HG03039 (cell line): ENCODE data around the gene DCDC2C.
A peak's percentile ranks its signal among the peaks of the same experiment; 100 is the strongest.

Source experiments
- ATAC-seq: cut with Tn5 transposase; IDR thresholded peaks from one replicate; pipeline ENCODE4 v1.9.1; 2021; ENCODE audit warnings: mild to moderate bottlenecking, moderate library complexity; ENCODE audit not compliant: unreplicated experiment

The DCDC2C gene

DNA sequence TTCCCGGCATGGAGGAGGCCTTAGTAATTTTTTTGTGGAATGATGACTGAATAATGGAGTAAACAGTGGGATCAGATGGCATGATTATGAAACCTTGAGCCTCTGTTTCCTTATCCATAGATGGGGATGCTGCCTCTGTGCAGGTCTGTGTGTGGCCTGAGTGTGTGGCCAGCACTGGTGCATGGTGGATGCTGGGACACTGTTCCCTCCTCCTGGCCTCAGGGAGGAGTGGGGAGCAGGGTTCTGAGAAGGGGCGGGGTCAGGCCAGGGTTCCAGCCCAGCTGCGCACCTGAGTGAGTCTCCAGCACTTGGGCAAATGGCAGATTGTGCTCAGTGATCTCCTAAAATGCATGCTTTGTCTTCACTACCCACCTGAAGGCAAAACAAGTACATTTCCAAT is 66.4 kb downstream of the DCDC2C start:
- ATAC-seq, result no peak

DNA sequence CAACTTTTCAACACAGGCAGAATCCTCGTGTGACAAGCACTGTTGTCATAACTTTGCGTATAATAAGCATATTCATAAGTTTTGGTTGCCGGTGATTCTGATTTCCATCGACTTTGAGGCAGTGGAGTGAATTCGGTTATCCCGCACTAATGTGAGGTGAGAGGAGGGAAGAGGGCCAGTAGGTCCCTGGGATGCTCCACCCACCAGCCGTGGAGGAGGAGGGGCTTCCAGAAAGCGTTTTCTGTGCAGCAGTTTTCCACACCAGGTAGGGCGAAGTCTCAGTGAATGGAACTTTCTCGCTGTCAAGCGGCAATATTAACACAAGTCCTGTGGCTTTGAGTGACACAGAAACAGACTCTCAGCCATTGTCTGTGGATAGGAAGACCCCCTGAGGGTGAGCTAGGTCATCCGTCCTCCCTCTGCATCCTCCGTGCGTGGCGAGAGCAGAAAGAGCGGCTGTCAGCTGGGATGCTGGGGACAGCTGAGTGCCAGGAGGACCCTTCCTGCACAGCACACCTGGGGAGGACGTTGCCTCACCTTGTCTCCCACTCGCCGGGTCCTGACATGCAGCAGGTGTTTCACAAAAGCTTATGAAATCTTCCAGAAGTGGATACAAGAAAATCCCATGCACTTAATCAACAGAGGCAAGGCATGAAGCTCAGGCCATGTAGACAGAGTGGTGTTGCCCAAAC is 67.5 kb downstream of the DCDC2C start:
- no peak for ATAC-seq

DNA sequence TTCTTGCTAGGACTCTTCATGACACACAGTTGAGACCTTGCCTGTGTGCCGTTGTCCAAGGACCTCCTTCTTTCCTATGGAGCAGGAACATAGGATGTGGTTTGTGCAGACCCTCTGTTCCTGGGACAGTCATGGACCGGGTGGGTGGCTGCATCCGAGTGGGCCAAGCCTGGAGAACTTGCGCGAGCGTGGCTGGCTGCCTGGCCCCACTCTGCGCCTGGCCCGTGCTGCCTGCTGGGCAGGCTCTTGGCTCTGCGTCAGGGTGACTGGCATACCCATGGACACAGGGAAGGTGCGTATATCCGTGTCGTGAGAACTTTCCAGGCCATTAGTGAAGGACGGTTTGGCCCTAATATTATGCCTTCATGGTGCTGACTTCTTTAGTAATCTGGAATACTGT is 68.2 kb downstream of the DCDC2C start:
- ATAC-seq, result no peak

DNA sequence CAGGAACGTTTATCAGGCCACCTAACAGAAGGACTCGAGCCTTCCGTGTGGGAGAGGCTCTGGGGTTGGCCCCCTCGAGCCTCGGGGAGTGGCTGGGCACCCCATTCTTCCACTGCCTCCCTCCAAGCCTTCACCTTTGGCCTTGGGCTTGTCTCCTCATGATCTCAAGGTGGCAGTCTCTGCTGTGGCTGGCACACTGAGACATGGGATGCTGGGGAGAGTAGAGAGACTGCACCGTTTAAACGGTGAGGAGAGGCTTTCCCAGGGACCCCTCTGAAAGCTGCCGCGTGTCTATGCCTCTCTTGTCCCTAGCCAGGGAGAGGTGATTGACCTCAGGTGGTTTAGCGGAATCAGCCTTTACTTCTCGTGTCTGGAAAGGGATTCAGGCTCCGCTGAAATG is 71.0 kb downstream of the DCDC2C start:
- no peak for ATAC-seq

DNA sequence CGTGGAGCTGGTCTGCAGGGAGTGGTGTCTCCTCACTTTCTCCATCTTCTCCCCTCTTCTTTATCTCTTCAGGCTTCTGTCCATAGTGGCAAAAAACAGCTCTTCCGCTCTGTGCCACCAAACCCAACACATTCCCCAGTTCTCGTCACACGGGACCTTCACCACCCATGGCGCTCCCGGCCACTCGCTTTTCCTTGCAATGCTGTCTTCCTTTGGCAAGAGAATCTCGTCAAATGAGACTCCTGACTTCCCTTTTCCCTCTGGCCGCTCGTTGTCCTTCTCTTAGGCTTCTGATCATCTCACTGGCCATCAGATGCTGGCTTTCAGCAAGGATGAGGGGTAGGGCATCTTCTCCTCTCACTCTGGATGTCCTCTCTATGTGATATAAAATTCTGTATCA is 72.9 kb downstream of the DCDC2C start:
- no peak for ATAC-seq

DNA sequence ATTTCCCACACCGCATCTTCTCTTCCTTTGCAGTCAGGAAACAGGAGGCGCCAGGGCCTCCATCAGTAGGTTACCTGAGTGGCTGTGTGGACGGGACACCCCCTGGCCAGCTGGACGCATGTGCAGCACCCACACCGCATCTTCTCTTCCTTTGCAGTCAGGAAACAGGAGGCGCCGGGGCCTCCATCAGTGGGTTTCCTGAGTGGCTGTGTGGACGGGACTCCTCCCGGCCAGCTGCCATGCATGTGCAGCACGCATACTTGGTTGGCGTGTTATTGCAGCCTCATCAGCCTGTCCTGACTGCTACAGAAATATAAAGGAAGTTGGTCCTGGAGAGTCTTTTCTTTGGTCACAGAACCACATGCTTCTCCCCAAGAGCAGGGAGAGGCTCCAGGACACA is 74.6 kb downstream of the DCDC2C start:
- ATAC-seq, result no peak

DNA sequence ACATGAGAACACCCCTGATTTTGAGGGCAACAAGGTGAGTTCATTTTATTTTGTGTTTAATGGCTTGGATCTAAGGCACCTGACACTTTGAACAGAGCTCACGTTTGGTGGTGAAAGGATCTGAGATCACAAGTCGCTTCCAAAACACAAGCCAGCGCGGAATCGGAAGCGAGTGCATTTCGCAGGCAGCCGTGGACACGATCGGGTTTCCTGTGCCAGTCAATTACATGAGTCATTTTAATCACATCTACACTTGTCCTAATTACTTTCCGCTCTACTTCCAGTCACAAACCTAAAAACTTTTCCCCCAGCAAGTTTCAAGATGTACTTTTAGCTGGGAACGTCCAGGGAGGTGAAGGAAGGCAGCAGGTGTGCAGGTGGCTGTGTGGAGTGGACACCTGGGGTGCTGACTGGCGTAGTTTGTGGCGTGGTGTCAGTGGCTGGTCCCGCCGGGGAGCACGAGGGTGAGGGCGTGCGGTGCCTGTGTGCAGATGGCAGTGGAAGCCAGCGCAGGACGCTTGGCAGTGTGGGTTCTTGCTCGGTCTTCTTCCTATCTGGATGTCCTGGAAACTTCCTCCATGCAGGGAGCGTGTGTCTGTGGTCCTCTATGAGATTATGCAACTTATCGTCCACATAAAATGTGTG is 75.6 kb downstream of the DCDC2C start:
- no peak for ATAC-seq

DNA sequence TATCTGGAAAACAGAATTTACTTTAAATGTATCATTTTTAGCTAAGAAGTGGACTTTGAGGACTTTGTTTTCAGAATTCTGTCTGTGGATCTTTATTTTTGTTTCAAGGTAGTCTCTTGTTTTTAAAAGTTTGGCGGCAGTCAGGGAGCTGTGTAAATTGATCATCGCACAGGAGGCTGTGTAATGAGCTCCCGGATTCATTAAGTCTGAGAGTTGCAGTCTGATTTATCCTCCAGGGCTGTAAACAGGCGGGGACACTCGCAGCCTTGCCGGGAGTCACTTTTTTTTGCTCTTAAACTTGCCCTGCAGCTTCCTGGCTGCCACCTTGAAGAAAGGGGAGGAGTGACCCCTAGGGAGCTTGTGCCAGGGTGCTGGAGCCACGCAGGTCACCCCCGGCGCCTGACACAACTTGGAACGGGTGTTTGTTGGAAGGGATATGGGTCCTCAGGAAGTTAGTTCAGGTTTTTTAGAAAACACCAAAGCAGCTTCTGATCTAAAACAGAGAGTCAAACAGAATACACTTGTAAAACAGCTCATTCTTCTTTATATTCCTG is 76.2 kb downstream of the DCDC2C start:
- ATAC-seq, result no peak

DNA sequence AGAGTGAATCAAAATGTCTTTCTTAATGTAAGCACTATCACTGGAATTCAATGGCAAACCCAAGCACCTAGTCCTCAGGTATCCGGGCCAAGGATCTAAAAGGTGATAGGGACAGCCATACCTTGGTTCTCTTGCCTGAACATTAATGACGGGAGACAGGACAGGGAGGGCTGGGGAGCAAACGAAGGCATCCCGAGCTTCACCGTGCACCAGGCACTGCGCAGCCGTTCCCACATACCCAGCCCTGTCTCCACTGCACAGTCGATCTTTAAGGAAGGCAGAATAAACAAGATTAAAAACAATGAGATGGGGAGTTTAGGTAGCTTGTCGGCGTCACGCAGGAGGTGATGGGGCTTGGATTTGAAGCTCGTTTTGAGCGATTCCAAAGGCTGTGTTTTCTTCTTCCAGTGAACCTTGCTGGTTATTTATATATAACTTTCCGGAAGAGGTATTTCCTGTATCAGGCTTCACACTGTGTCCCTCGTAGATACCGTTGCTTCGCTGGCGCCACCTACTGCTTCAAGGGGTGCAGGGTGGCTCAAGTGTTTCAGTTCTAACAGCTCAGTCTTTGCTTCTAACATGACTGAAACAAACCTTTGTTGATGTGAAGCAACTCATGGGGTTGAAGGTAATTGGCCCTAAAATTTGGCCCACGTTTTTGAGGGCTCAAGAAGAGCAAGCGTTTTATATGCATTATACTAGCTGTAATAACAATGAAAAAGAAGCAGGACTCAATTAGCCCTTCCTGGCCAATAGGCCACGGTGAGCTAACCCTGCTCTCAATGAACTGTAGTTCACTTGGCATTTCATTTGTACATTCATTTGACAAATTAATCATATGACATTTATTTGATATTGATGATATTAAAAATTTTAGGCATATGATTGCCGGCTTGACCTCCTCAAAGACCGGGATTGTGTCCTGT is 77.4 kb downstream of the DCDC2C start:
- ATAC-seq, result peak; percentile 95

DNA sequence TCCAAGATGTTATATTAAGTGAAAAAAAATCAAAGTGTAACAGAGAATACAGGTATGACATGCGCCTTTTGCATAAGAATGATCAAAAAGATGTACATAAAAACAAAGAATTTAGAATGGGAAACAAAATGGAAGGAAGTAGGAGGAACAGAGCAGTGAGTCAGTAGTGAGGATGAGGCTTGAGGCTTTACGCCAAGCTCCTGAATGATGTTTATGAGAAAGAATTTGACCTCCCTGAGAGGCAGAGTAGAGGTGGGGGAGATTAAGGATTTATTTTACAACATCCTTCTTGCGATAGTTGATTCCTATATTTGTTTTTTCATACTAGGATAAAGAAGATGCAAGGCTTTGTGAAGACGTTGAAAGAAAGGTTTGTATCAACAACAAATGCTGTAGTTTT is 81.4 kb downstream of the DCDC2C start:
- no peak for ATAC-seq

DNA sequence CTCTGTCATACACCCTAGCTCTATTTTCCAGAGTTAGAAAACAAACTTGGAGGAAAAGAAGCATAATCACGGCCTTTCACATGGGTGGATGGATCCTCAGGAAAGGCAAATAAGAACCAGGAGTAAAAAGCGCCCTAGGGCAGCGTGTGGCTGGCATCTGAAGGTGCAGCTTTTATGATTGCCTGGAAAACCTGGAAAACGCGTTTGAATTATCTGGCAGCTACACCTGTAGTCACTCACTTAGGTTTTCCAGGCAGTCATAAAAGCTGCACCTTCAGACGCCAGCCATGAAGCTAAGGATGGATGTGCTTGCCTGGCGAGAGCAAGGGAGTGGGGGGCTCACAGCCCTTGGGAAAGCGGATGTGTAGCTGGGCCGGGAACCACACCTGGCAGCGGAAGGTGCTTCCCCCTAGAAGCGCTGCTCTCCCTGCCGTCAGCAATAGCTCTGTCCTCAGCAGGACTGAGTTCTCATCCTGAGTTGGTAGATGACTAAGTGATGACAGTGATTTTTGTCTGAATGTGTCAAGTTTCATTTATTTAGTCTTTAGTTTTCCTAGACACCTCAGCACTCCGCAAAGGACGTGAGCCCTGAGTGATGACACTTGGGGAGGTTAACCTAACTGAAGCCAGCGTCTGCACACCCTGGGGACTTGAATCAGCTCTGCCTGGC is 82.0 kb downstream of the DCDC2C start:
- ATAC-seq, result no peak

DNA sequence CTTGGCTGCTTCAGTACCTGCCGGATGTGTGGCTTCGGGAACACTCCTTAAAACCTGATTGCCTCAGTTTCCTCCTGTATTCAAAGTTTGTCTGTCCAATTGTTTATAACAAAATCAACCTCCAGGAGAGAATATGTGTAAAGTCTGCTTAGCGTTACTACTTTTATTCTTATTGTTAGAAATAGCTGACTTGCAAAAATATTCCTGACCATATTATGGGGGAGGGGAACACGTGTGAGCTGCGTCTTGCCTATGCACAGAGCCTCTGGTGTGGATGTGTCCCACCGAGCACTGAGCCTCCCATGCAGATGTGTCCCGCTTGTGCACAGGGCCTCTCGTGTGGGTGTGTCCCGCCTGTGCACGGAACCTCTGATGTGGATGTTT is 82.5 kb downstream of the DCDC2C start:
- ATAC-seq, result no peak

DNA sequence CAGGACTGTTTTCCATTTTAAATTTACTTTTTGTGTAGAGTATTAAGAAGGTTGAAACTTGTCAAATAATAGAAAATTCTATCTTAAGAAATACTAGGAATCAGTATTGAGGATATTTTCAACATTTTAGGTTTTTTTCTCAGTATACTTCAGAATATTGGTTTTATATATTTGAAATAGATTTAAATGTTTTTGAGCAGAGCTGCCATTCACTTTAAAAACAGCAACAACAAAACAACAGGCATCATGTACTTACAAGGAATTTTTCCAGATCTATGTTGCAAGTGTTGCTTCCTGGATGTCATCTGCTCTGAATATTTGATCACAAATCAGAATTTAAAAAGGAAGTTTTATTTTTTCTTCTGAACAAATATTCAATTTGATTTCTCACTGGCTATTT is 84.4 kb downstream of the DCDC2C start:
- ATAC-seq, result no peak

DNA sequence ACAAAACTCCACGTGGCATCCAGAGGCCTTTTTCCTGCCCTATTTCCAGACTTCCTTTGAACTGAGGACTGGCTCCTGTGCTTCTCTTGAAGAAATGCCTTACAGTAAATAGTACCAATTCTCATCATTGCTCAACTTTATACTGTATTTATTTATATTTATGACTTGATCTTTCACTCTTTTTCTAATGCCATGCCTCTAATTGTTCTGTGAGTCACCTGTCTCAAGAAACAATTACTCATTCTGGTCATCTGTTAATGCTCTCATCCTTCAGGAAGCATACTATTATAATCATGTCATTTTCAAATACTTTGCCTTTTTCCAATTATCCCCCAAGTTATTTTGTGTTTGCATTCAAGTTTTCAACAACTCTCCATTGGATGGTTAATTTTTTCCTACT is 85.9 kb downstream of the DCDC2C start:
- ATAC-seq, result no peak

DNA sequence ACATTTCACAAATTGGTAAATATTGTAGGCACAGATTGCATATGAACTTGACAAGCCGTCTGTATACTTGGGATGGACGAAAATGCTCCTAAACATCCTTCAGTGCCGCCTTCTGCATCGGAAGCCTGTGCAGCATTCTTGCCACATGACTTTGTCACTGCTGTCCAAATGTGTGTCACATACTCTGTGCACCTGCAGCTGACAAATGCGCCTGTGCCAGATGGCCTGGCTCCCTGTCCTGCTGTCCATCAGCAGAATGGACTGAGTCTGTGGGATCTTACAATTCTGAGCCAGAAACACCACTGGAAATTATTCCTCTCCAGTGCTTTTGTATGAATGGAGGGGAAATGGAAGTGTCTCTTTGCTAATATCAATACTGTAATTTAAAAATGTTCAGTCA is 89.9 kb downstream of the DCDC2C start:
- no peak for ATAC-seq

DNA sequence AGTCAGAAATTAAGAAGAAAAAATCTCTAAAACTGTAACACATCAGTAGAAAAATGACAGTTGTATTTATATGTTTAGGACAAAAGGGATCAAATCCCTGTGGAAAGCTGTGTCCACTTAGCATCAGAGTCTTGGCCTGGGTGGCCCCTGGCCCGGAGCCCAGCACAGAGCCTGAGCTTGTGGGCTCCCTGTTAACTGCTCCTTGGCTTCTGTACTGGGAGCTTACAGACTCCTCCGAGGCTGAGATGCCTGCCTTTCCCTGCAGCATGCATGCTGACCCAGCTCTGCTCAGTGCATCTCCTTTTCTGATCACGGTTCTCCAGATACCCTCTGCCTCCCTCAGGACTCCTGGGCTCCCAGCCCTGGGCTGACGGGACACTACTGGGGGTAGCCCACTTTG is 98.1 kb downstream of the DCDC2C start:
- ATAC-seq, result no peak

DNA sequence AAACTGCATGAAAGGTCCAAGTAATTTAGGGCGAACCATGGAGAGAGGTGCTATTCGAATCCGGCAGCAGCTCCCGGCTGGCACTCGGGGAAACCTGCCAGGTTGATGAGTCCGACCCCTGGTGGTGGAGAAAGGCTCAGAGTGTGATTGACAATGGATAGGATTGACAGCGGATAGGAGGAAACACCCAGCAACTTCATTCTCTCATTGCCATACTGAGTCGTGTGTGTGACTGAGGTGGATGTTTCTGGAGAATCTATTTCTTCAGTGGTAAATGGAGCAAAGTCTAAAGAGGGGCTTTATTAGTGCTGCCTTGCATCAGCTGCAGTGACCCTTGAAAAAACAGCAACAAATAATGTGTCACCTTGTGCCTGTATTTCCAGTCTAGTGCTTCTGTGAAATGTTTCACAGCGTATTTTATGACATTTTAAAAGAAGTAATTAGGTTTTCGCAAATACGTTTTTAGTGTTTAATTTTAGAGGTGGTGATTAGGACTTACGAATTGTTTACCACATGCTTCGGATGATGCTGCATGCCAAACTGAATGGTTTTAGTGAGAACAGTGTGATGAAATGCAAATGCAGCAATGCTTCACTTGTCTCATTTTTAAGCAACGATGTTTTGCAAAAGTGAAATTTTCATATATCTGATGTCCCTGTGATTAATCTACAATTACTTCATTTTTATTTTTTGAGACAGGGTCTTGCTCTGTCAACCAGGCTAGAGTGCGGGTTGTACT is 102.0 kb downstream of the DCDC2C start:
- ATAC-seq, result no peak

DNA sequence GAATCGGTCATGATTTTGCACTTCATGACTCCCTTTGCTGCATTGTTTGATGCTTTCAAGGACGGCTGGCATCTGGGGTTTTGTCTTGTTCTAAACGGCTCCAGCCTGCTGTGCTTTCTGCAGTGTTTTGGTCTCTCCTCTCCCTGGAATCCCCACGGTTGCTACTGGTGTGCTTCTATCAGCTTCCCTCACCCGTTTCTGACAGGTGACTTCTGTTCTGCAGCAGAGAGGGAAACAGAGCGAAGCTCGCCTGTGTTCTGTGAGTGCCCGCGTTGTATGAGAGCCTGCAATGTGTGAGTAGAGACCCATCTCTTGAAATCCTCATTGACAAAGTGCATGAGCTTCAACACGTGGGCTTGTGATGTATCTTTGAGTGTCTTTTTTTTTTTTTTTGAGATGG is 102.8 kb downstream of the DCDC2C start:
- ATAC-seq, result no peak

DNA sequence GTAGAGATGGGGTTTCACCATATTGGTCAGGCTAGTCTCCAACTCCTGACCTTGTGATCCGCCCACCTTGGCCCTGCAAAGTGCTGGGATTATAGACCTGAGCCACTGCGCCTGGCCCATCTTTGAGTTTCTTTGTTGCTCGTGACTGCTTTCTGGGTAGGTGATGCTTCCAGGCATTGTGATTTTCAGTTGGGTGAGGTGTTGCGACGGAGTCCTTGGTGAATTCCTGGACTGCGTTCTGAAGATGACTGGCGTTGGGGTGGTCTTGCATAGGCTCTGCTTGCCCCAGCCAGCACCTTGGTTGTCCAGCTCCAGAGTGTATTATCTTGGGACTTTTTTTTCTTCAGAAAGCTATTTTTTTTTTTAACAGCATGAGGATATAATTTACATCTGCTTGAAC is 103.4 kb downstream of the DCDC2C start:
- no peak for ATAC-seq

DNA sequence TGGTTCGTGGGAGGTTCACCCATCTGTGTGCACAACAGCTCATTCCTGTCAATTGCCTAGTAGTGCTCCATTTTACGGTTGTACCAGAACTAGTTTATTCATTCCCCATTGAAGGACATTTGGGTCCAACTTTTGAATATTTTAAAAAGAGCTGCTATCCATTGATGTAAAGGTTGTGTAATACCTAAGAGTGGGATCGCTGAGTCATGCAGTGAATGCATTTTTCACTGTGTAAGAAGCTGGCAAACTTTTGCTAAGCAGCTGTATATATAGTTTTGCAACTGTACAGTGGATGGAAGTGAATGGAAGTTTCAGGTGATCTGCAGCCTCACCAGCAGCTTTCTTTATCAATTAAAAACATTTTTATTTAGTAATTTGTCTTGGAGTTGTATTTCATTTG is 104.5 kb downstream of the DCDC2C start:
- ATAC-seq, result no peak
